Spleen (tissue), 11 donors: ENCODE results near the gene CASQ1. TPM values are rescaled to one million over a fixed set of nuclear protein-coding genes. Genes with fewer than 3 reads are reported as not detected.

Experiments
- DNase-seq: peaks from one replicate; pipeline ENCODE4 v3.0.0-alpha.2; 2020
- H3K27ac ChIP-seq, 8 donors: fragments of 200-600 bp; sonication (generic) in 7 of 8; 1 replicate in 4 of 8; 2 replicates in 4 of 8; pipeline versions ENCODE4 v1.5.0 to v1.8.0; 2016 to 2021; ENCODE audit warnings: inconsistent platforms in 4 of 8, mild to moderate bottlenecking in 4 of 8, moderate library complexity in 1 of 8
- H3K27me3 ChIP-seq, 7 donors: fragments of 200-600 bp; sonication (generic) in 6 of 7; replicated peaks in 1 of 7; 1 replicate in 4 of 7; 2 replicates in 3 of 7; pipeline versions ENCODE4 v1.5.0 to v1.8.0; 2016 to 2021; ENCODE audit warnings: inconsistent platforms in 3 of 7, mild to moderate bottlenecking in 1 of 7
- H3K36me3 ChIP-seq, 6 donors: fragments of 200-600 bp; sonication (generic) in 5 of 6; 1 replicate in 4 of 6; 2 replicates in 2 of 6; pipeline versions ENCODE4 v1.5.0 to v1.8.0; 2016 to 2021; ENCODE audit warnings: inconsistent platforms in 2 of 6
- H3K4me1 ChIP-seq, 6 donors: fragments of 200-600 bp; sonication (generic) in 5 of 6; 1 replicate in 3 of 6; 2 replicates in 3 of 6; pipeline versions ENCODE4 v1.5.0 to v1.8.0; 2016 to 2021; ENCODE audit warnings: inconsistent platforms in 3 of 6
- H3K4me3 ChIP-seq, 8 donors: fragments of 200-600 bp; sonication (generic) in 7 of 8; 1 replicate in 4 of 8; 2 replicates in 4 of 8; pipeline versions ENCODE4 v1.5.0 to v1.8.0; 2016 to 2021; ENCODE audit warnings: inconsistent platforms in 4 of 8, mild to moderate bottlenecking in 4 of 8, moderate library complexity in 2 of 8
- H3K9me3 ChIP-seq, 8 donors: fragments of 200-600 bp; sonication (generic) in 7 of 8; 1 replicate in 4 of 8; 2 replicates in 4 of 8; pipeline versions ENCODE4 v1.5.0 to v1.8.0; 2016 to 2021; ENCODE audit warnings: inconsistent platforms in 4 of 8
- CTCF ChIP-seq, 11 experiments: fragments of 200-600 bp in 7 of 11; fragments of 450-650 bp in 4 of 11; sonication (generic) in 4 of 11; IDR thresholded peaks in 8 of 11; conservative IDR thresholded peaks in 3 of 11; 1 replicate in 7 of 11; 2 replicates in 4 of 11; pipeline versions ENCODE4 v1.4.0 to v1.8.0; 2016 to 2021; ENCODE audit warnings: antibody characterized with exemption in 11 of 11, inconsistent platforms in 4 of 11, mild to moderate bottlenecking in 1 of 11
- POLR2A ChIP-seq, 3 donors: fragments of 450-650 bp; IDR thresholded peaks; one replicate each; pipeline ENCODE4 v1.5.1; 2017; ENCODE audit warnings: antibody characterized with exemption in 3 of 3, mild to moderate bottlenecking in 1 of 3
- POLR2AphosphoS5 ChIP-seq, 3 donors: sonication (generic); formaldehyde crosslinking; IDR thresholded peaks; one replicate each; pipeline ENCODE4 v1.5.1; 2017; ENCODE audit warnings: antibody characterized with exemption in 3 of 3
- WGBS, 5 donors: extraction: QIAGEN DNeasy Blood & Tissue Kit in 3 of 5; methylation state at CpG; one replicate each; pipeline versions ENCODE4 v1.1.5 to v1.1.7; 2013 to 2018; 5-methylcytosine and 5-hydroxymethylcytosine counted together
- intact Hi-C: fragments of 100-400 bp; cut with DNase I; formaldehyde crosslinking; loops from one replicate; pipeline ENCODE4 v1.15.0; 2023; ENCODE audit warnings: low total_unique reads
- polyA plus RNA-seq, 3 donors: library from polyadenylated mRNA; stranded (reverse); fragments of 200-250 nt; gene quantifications; one replicate each; pipeline ENCODE4 v1.2.1, GENCODE V29; 2013
- total RNA-seq, 7 donors: library from RNA; depleted of rRNA in 3 of 7; stranded (reverse); fragments of >200 nt in 3 of 7; fragmentation: NEBNext Ultra II Directional in 4 of 7; extraction: Animal tissue kit (Norgen Biotek cat#: 25700) in 4 of 7; gene quantifications; one replicate each; pipeline versions ENCODE4 v1.1.0 to v1.2.1, GENCODE V29; 2016 to 2021
- donor health status: healthy with polysubstance abuse.
- donor health status: DM: no; HTN: no; CAD: no; lungs with moderate emphysema.
- donor health status: DM: no; HTN: no; CAD: no.
- donor health status: Bipolar disorder and iron deficiency.
- donor health status: healthy.
- donor health status: DM: no; HTN: no; CAD: no.
- donor health status: DM: yes; HTN: yes; CAD: no.

CASQ1 gene
- total and polyA plus RNA-seq, 10 donors: 0.37 to 1.5 (median 0.92) TPM; not detected in 3

GRCh38 chr1:160200786-160201185 lies 10.4 kb downstream of the CASQ1 start:
- Histone ChIP-seq H3K27ac (no peak overlapping the region), H3K36me3 (no peaks in the 10 kb centered on the region), H3K9me3 (no peaks in the 10 kb centered on the region), H3K4me3 (no peak overlapping the region), H3K27me3 (no peaks in the 10 kb centered on the region), H3K4me1 (peaks cover 12 to 25% (median 18%) of the 10 kb centered on the region in 6 donors)
- intact Hi-C loops: no loop called here
- no peak for TF ChIP-seq CTCF (IDR thresholded peaks at IDR 0.05 in 8 of 11, conservative IDR thresholded peaks at IDR 0.05 in 3 of 11)
- no peak for TF ChIP-seq POLR2A (IDR thresholded peaks at IDR 0.05)
- TF ChIP-seq POLR2AphosphoS5 (IDR thresholded peaks at IDR 0.05): no peak
- WGBS, 5 donors: 74 to 86% (median 83%) methylated on average over 4 of the region's 4 CpGs
- DNase-seq: no peak

GRCh38 chr1:160204526-160205241 lies 14.3 kb downstream of the CASQ1 start:
- H3K4me3 ChIP-seq: peak overlapping the region in 7 of 8 donors; percentile 71 to 94 (median 87)
- peak overlapping the region; percentile 84 to 95 (median 92) for H3K27ac ChIP-seq
- no peaks in the 10 kb centered on the region for H3K27me3 ChIP-seq
- TF ChIP-seq POLR2AphosphoS5 (IDR thresholded peaks at IDR 0.05) (peak in 2 of 3 donors; percentile 14 to 64), CTCF (IDR thresholded peaks at IDR 0.05 in 8 of 11, conservative IDR thresholded peaks at IDR 0.05 in 3 of 11) (no peak)
- no peaks in the 10 kb centered on the region for H3K9me3 ChIP-seq
- peaks cover 36 to 64% (median 56%) of the 10 kb centered on the region in 6 donors for H3K4me1 ChIP-seq
- WGBS, 5 donors: 21 to 26% (median 23%) methylated on average over 7 of the region's 7 CpGs
- DNase-seq: peak; percentile 80
- intact Hi-C loops: no loop called here
- peaks cover 0 to 29% (median 0%) of the 10 kb centered on the region in 6 donors for H3K36me3 ChIP-seq

GRCh38 chr1:160205242-160206035 lies 15.1 kb downstream of the CASQ1 start, which contains the start of gene PEA15:
Gene PEA15 (plus strand): TSS chr1:160205384. CDS start chr1:160211545, 6,161 bp downstream.
- Histone ChIP-seq H3K36me3 (peaks cover 0 to 37% (median 3%) of the 10 kb centered on the region in 6 donors), H3K9me3 (no peaks in the 10 kb centered on the region), H3K27ac (peak within 1 kb of the TSS; percentile 84 to 95 (median 92)), H3K4me3 (peak within 1 kb of the TSS; percentile 71 to 94 (median 88)), H3K27me3 (no peaks in the 10 kb centered on the region), H3K4me1 (peaks cover 39 to 71% (median 63%) of the 10 kb centered on the region in 6 donors)
- 0 to 2% (median 1%) methylated on average over 26 to 74 of the region's 76 CpGs for WGBS, 5 donors
- peak; percentile 93 for DNase-seq
- intact Hi-C loops: no loop called here
- peak; percentile 74 to 86 (median 81) for TF ChIP-seq POLR2AphosphoS5 (IDR thresholded peaks at IDR 0.05)
- TF ChIP-seq POLR2A (IDR thresholded peaks at IDR 0.05): peak in 2 of 3 donors; percentile 25 to 59
- no peak for TF ChIP-seq CTCF (IDR thresholded peaks at IDR 0.05 in 8 of 11, conservative IDR thresholded peaks at IDR 0.05 in 3 of 11)

GRCh38 chr1:160206036-160206389 lies 15.6 kb downstream of the CASQ1 start:
- peak; percentile 81 for DNase-seq
- WGBS, 5 donors: 12 to 32% (median 13%) methylated on average over 9 of the region's 9 CpGs

More at GRCh38 chr1:160206036-160206389, 15.6 kb downstream of the CASQ1 start:
- TF ChIP-seq POLR2AphosphoS5 (IDR thresholded peaks at IDR 0.05): peak in 2 of 3 donors; percentile 54 to 61
- TF ChIP-seq CTCF (IDR thresholded peaks at IDR 0.05 in 8 of 11, conservative IDR thresholded peaks at IDR 0.05 in 3 of 11): no peak
- Histone ChIP-seq H3K36me3 (peaks cover 0 to 43% (median 6%) of the 10 kb centered on the region in 6 donors), H3K9me3 (no peaks in the 10 kb centered on the region), H3K27me3 (no peaks in the 10 kb centered on the region), H3K27ac (peak overlapping the region; percentile 84 to 95 (median 92)), H3K4me3 (peak overlapping the region; percentile 71 to 94 (median 88)), H3K4me1 (peaks cover 39 to 77% (median 68%) of the 10 kb centered on the region in 6 donors)
- intact Hi-C loops: no loop called here
